HG02885 (cell line): ENCODE data around the gene ACADVL.
A peak's percentile ranks its signal among the peaks of the same experiment; 100 is the strongest.

Experiments
- ATAC-seq: cut with Tn5 transposase; IDR thresholded peaks from one replicate; pipeline ENCODE4 v1.9.1; 2021; ENCODE audit warnings: mild to moderate bottlenecking; ENCODE audit not compliant: unreplicated experiment, poor library complexity

Gene ACADVL

DNA sequence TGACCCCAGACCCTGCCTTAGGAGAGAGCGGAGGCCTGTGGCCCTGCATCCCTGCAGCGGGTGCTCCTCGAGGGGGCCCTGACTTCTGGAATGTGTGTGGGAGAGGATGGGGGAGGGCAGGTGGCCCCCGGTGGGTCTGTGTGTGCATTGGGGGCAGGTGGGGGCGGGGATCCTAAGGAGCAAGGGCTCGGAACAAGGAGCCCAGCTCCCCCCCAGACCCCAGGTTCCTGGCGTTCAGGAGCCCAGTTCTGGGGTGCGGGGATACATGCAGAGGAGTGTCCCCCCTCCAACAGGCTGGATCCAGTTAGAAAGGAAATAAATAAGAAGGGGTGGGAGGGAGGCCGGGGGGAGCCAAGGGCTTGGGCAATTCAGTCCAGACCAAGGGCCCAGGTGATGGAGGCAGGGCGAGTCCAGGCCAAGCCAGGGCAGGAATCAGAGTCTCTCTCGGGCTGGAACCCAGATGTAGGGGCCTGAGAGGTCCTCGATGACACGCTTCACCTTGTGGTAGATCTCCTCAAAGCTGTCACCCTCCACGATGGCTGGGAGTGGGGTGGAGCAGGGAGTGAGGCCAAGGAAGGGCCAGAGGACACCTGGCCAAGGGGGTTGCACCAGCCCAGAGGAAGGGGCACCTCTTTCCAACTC, 29.3 kb upstream of the ACADVL start:
- ATAC-seq, result no peak

GRCh38 chr17:7191069-7191468, 28.7 kb upstream of the ACADVL start:
- no peak for ATAC-seq

- no peak for ATAC-seq
Observed at GRCh38 chr17:7191571-7192270, 28.0 kb upstream of the ACADVL start.

DNA sequence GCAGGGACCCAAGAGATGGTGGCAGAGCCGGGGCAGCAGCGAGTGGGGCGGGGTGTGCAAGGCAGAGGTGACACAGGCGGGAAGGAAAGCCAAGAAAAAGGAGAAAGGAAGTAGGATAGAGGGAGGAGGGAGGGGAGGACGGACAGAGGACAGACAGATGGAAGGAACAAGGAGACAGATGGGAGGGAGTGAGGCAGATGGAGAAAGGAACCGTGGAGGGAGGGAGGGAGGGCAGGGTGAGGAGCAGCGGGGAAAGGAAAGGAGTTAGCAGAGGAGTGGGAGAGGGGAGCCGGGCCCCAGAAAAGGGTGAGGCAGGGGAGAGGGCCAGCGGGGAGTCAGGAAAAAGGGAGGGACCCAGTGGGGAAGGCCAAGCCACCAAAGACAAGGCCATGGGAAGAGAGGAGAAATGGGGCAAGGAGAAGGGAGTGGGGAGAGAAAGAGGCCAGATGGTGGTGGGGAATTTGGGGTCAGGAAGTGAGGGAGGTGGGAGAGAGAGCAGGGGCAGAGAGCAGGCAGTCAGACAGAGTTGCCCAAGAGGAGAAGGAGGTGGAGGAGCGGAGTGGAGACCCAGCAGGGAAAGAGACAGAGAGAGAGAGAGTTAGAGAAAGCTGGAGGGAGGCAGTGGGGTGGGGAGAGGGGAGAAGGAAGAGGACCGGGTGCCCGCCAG, 27.3 kb upstream of the ACADVL start:
- no peak for ATAC-seq

DNA sequence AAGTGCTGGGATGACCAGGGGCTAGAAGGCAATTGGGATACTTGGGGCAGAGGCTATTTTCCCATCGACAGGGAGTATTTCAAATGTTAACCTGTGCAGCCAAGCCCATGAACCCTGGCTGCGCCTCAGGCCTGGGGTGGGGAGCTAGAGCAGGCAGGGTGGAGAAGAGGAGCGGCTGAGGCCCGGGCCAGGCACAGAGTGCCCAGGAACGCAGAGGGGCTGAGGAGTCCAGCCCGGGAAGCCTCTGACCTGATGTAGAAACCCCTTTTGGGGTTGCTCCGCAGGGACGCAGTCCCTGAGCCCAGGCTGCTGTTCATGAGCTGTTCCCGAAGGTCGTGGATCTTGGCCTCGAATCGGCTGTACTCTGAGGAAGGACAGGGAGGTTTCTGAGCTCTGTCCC, 23.8 kb upstream of the ACADVL start:
- ATAC-seq, result no peak

- no peak for ATAC-seq
Observed at GRCh38 chr17:7196651-7197401, 22.9 kb upstream of the ACADVL start.

- ATAC-seq, result no peak
Observed at GRCh38 chr17:7203391-7203790, 16.3 kb upstream of the ACADVL start.

- ATAC-seq, result no peak
Observed at GRCh38 chr17:7204336-7204735, 15.4 kb upstream of the ACADVL start.

GRCh38 chr17:7204828-7205461, 14.8 kb upstream of the ACADVL start:
- peak; percentile 85 for ATAC-seq

- ATAC-seq, result no peak
Observed at GRCh38 chr17:7205561-7205960, 14.2 kb upstream of the ACADVL start.

DNA sequence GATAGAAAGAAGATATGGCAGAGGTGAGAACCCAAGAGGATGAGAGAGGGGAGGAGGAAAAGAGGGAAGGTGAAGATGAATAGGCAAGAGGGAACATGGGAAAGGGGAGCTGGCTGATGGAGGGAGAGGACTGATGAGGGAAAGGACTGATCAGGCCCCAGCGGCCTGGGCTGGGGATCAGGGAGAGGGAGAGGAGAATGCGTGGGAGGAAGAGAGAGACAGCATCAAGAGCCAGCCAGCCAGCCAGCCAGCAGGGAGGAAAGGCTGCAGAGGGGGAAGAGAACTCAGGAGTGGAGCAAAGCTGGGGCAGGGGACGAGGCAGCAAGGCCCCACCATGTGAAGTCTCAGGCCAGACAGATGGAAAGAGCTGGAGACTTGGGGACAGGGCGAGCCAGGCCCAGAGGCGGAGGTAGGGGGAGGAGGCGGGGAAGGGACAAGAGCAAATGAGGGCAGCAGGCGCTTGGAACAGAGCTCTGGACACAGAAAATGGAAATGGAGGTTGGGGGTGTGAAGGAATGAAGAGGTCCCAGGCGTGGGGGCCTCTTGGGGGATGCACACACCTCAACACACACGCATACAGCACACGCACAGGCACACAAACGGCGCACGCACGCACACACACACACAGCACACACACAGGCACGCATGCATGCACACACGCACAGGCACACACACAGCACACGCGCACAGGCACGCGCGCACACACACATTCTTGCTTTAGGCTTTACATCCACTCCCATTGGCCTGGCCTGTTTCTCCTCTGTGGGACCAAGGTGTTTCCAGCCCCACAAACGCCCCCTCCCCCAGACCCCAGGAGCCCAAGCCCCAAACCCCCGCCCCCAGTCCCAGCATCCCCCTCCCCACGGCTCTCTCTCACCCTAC, 12.4 kb upstream of the ACADVL start:
- no peak for ATAC-seq

DNA sequence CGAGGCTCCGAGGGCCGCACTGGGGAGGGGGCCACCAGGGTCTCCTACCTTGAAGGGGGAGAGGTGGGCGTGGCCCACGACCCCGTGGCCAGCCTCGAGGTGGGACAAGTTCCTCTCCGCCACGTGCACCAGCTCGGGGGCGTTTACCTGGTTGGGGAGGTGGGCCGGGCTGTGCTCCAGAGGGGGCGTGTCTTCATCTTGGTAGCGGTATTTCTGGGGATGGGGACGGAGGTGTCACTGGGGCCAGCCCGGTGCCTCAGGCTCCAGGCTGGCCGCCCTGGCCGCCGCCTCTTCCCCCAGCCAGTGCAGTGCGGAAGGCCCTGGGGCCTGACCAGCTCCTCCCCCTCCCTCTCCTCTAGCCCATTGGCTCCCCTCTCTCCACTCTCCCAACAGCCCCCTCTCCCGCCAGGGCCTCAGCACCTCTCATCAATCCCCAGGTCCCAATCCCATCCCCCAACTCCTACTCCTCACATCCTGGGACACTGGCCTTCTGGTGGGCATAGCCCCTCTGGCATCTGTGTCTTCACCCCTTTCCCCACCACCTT, 11.6 kb upstream of the ACADVL start:
- no peak for ATAC-seq

GRCh38 chr17:7208754-7209460, 10.8 kb upstream of the ACADVL start:
- ATAC-seq, result no peak

DNA sequence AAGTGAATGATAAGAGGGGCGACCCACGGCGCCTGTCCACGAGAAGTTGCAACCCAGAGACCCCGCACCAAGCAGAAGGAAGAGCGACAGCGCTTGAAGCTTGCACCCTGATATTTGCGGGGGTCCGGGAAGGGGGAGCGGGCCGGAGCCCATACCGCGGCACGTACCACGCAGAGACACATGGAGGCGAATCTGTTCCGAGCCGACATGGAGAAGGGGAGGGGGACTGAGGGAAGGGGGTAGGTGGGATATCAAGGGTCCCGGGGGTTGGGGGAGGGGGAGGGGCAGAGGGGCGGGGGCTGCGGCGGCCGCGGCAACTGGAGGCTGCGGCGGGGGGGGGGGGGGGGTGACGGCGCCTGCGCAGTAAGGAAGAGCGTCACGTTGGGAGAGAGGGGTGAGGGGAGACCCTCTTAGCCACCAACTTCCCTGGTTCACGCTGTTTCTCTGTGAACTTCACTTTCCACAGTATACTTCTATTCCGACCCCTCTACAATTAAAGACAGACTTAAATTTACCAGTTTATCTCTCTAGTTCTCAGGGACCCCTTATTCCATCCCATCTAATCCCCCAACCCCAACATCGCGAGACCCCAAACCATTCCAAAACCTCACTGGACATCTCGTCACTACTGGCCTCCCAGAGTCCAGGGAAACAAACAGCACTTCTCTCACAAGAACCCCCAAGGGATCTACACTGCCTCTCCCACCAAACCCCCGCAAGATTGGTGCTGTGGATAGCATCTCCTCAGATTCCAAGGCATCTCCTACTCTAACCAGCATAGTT, 8.1 kb upstream of the ACADVL start:
- no peak for ATAC-seq

- ATAC-seq, result no peak
Observed at GRCh38 chr17:7213895-7214299, 5.8 kb upstream of the ACADVL start.

- ATAC-seq, result peak; percentile 82
Observed at GRCh38 chr17:7214300-7215135, 5.2 kb upstream of the ACADVL start.

- ATAC-seq, result no peak
Observed at GRCh38 chr17:7215136-7215638, 4.6 kb upstream of the ACADVL start.
